ENCODE data around the gene CYP3A4. TPM values are rescaled to one million over a fixed set of nuclear protein-coding genes. Genes with fewer than 3 reads are reported as not detected.
"Not testable (repeated sequence)": the region's sequence is repeated elsewhere in the genome, so short reads cannot be mapped to it uniquely, and the experiment has no call there.

The CYP3A4 gene
- total RNA-seq, 6 experiments from 2014 or later: not detected

DNA sequence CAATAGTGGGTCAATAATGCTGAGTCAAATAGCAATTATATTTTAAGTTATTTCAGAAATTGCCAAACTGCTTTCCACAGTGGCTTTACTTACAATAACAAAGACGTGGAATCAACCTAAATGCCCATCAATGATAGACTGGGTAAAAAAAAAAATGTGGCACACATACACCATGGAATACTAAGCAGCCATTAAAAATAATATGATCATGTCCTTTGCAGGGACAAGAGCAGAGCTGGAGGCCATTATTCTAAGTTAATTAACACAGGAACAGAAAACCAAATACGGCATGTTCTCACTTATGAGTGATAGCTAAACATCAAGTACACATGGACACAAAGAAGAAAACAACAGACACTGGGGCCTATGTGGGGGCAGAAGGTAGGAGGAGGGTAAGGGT, 15.0 kb upstream of the CYP3A4 start:
- Mint-ChIP-seq H3K27me3 (ENCODE audit: insufficient read depth) (peaks cover 15% of the 10 kb centered on the region), H3K36me3 (ENCODE audit: low read depth) (no peaks in the 10 kb centered on the region), H3K9me3 (no peaks in the 10 kb centered on the region), H3K4me3 (no peak overlapping the region), H3K27ac (no peak overlapping the region), H3K4me1 (ENCODE audit: low read depth) (peaks cover 6% of the 10 kb centered on the region)
- TF ChIP-seq, protein P1, sequence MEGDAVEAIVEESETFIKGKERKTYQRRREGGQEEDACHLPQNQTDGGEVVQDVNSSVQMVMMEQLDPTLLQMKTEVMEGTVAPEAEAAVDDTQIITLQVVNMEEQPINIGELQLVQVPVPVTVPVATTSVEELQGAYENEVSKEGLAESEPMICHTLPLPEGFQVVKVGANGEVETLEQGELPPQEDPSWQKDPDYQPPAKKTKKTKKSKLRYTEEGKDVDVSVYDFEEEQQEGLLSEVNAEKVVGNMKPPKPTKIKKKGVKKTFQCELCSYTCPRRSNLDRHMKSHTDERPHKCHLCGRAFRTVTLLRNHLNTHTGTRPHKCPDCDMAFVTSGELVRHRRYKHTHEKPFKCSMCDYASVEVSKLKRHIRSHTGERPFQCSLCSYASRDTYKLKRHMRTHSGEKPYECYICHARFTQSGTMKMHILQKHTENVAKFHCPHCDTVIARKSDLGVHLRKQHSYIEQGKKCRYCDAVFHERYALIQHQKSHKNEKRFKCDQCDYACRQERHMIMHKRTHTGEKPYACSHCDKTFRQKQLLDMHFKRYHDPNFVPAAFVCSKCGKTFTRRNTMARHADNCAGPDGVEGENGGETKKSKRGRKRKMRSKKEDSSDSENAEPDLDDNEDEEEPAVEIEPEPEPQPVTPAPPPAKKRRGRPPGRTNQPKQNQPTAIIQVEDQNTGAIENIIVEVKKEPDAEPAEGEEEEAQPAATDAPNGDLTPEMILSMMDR (IDR thresholded peaks at IDR 0.05): no peak
- DNase-seq: no peak

DNA sequence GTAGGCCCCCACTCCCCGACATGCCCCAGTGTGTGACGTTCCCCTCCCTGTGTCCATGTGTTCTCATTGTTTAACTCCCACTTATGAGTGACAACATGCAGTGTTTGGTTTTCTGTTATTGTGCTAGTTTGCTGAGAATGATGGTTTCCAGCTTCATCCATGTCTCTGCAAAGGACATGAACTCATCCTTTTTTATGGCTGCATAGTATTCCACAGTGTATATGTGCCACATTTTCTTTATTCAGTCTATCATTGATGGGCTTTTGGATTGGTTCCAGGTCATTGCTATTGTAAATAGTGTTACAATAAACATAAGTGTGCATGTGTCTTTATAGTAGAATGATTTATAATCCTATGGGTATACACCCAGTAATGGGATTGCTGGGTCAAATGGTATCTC, 11.9 kb upstream of the CYP3A4 start:
- H3K27me3 Mint-ChIP-seq (ENCODE audit: insufficient read depth): peaks cover 15% of the 10 kb centered on the region
- H3K4me3 Mint-ChIP-seq; H3K9me3 Mint-ChIP-seq; DNase-seq; H3K27ac Mint-ChIP-seq; H3K36me3 Mint-ChIP-seq (ENCODE audit: low read depth): not testable (repeated sequence)
- H3K4me1 Mint-ChIP-seq (ENCODE audit: low read depth): peaks cover 11% of the 10 kb centered on the region

DNA sequence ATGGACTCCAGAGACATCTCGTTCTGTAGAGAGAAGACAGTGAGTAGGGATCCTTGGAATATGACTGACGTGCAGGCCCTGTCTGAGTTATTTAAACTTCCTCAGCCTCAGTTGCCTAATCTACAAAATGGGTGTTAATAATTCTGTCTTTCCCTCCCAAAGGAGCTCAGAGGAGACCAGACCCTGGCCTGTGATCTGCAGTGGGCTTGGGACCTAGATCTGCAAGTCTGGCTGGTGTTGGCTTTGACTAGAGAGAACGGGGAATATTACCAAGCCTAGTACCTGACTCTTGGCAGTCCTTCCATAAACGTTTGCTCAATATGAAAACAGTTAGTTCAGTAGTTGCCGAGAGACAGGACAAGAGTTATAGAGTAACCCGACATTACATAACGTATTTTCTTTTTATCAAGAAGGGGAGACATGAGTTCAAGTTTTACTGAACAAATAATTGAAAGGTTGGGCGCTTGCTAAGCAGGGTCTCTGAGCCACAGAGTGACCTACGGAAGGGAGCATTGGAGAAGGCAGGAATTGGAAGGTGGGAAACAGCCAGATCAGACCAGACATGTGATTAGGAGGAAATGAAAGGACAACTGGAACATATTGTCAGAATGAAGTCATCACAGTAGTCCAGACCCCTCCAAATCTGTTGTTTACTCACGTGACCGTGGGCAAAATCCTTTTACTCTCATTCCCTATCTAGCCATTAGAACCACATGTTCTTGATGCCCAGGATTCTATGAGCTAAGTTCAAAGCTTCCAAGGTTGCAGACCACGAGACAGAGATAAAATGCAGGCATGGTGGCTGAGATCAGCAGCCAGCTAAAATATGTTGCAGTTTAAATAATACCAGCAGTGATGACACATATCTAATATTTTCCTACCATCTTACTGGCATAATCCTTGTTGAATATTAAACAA, 10.9 kb upstream of the CYP3A4 start:
- no peak for DNase-seq
- TF ChIP-seq, protein P1 (IDR thresholded peaks at IDR 0.05): no peak
- H3K9me3 Mint-ChIP-seq: no peaks in the 10 kb centered on the region

DNA sequence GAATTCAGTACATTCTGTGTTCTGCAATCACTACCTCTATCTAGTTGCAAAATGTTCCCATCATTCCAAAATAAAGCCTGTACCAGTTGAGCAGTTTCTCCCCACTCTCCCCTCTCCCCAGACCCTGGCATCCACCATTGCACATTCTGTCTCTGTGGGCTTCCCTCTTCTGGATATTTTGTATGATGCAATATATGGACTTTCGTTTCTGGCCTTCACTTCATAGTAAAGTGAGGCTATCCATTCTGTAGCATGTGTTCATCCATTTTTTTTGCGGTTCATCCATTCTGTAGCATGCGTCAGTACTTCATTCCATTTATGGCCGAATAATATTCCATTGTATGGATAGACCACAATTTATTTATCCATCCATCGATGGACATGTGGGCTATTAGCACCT, 9.5 kb upstream of the CYP3A4 start:
- Mint-ChIP-seq H3K9me3 (no peaks in the 10 kb centered on the region), H3K27ac (no peak overlapping the region), H3K27me3 (ENCODE audit: insufficient read depth) (peaks cover 10% of the 10 kb centered on the region), H3K4me3 (no peak overlapping the region), H3K36me3 (ENCODE audit: low read depth) (no peaks in the 10 kb centered on the region), H3K4me1 (ENCODE audit: low read depth) (peaks cover 35% of the 10 kb centered on the region)
- no peak for DNase-seq
- TF ChIP-seq, protein P1 (IDR thresholded peaks at IDR 0.05): no peak

More for the DNA sequence above, 10.9 kb upstream of the CYP3A4 start:
- Mint-ChIP-seq H3K27me3 (ENCODE audit: insufficient read depth) (peaks cover 10% of the 10 kb centered on the region), H3K4me1 (ENCODE audit: low read depth) (peaks cover 21% of the 10 kb centered on the region), H3K36me3 (ENCODE audit: low read depth) (no peaks in the 10 kb centered on the region), H3K27ac (no peak overlapping the region), H3K4me3 (no peak overlapping the region)

DNA sequence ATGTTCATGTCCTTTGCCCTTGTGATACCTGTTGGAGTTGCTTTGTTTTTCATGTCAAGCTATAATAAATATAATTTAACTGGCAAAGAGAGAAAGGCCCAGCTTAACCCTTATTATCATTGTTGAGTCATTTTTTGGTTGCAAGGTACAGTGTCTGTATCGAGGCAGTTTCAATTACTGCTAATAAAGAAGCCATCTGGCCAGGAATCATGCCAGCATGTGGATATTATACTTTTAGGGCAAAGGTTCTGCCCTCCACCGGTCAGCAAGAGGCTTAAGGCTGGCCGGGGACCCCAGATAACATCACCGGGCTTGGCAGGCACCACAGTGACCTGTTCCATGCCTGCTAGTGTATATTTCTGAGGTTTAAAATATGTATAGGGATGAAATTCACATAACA, 9.0 kb upstream of the CYP3A4 start:
- Mint-ChIP-seq H3K4me3 (no peak overlapping the region), H3K9me3 (no peaks in the 10 kb centered on the region), H3K36me3 (ENCODE audit: low read depth) (no peaks in the 10 kb centered on the region), H3K27me3 (ENCODE audit: insufficient read depth) (peaks cover 10% of the 10 kb centered on the region), H3K4me1 (ENCODE audit: low read depth) (peaks cover 37% of the 10 kb centered on the region), H3K27ac (no peak overlapping the region)
- TF ChIP-seq, protein P1 (IDR thresholded peaks at IDR 0.05): no peak
- DNase-seq: no peak

DNA sequence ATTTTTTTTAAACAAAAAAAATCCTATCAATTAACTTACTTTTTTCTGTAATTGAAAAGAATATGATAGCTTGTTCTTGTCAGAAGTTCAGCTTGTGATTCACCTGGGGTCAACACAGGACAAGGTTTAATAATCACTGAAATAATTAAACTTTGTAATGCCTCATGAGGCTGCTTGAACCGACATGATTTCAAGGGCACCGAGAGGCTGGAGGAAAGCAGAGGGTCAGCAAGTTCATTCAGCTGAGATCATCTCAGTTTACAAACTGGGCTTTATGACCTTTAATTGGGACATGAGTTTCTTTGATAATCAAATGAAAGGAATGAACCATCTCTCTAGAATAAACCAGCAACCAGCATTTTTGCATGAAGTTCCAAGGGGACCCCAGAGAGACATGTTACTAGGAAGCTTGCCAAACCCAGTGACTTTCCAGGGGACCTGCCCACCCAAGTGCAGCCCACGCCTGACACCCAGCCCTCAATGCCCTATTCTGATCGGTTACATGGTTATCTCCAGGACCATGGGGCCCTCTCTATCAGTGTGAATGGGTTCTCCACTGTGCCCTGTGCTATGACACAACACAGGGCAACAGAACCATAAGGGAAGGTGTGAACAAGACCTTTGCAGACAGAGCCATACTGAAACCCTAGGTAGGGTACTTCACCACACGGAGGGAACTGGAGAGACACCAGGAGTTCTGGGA, 7.8 kb upstream of the CYP3A4 start:
- Mint-ChIP-seq H3K27me3 (ENCODE audit: insufficient read depth) (peaks cover 12% of the 10 kb centered on the region), H3K4me1 (ENCODE audit: low read depth) (peaks cover 37% of the 10 kb centered on the region), H3K4me3 (no peak overlapping the region), H3K36me3 (ENCODE audit: low read depth) (no peaks in the 10 kb centered on the region), H3K27ac (no peak overlapping the region), H3K9me3 (no peaks in the 10 kb centered on the region)
- TF ChIP-seq, protein P1 (IDR thresholded peaks at IDR 0.05): no peak
- DNase-seq: no peak
